Lung (tissue), 16 donors: ENCODE measurements around the gene GBP7. TPM values are rescaled to one million over a fixed set of nuclear protein-coding genes. Genes with fewer than 3 reads are reported as not detected.
"Not testable (repeated sequence)": the region's sequence is repeated elsewhere in the genome, so short reads cannot be mapped to it uniquely, and the experiment has no call there.

ENCODE experiments used
- ATAC-seq: fragments of 200-7000 bp; cut with Tn5 transposase; one replicate; pipeline ENCODE4 v1.9.1; 2020; ENCODE audit warnings: moderate number of reproducible peaks; ENCODE audit not compliant: insufficient read depth, low FRiP score
- DNase-seq, 3 donors: peaks; one replicate each; pipeline ENCODE4 v3.0.0-alpha.2; 2013 to 2017
- H3K27ac ChIP-seq, 2 donors: one replicate each; pipeline ENCODE4 v1.5.1; 2013; ENCODE audit warnings: mild to moderate bottlenecking in 2 of 2, moderate library complexity in 2 of 2, control low read depth in 1 of 2, inconsistent platforms in 1 of 2, low read depth in 1 of 2, low read length in 1 of 2
- H3K27me3 ChIP-seq, 3 donors: one replicate each; pipeline ENCODE4 v1.5.1; 2013; ENCODE audit warnings: low read length in 2 of 3; ENCODE audit not compliant: control insufficient read depth in 3 of 3, insufficient read depth in 3 of 3
- H3K36me3 ChIP-seq, 4 donors: one replicate each; pipeline ENCODE4 v1.5.1; 2013; ENCODE audit warnings: low read length in 4 of 4, mild to moderate bottlenecking in 1 of 4, moderate library complexity in 1 of 4; ENCODE audit not compliant: control insufficient read depth in 4 of 4, insufficient read depth in 4 of 4
- H3K4me1 ChIP-seq, 5 donors: one replicate each; pipeline ENCODE4 v1.5.1; 2013; ENCODE audit warnings: low read length in 5 of 5, mild to moderate bottlenecking in 2 of 5, moderate library complexity in 1 of 5; ENCODE audit not compliant: control insufficient read depth in 5 of 5, insufficient read depth in 5 of 5
- H3K4me3 ChIP-seq: one replicate; pipeline ENCODE4 v1.5.1; 2013; ENCODE audit warnings: mild to moderate bottlenecking, control low read depth, moderate library complexity
- H3K9ac ChIP-seq, 2 donors: one replicate each; pipeline ENCODE4 v1.5.1; 2013; ENCODE audit warnings: low read length in 2 of 2, control low read depth in 1 of 2; ENCODE audit not compliant: insufficient read depth in 1 of 2
- H3K9me3 ChIP-seq, 4 donors: one replicate each; pipeline ENCODE4 v1.5.1; 2013; ENCODE audit warnings: low read length in 3 of 4, mild to moderate bottlenecking in 1 of 4, moderate library complexity in 1 of 4; ENCODE audit not compliant: control insufficient read depth in 4 of 4, insufficient read depth in 3 of 4
- WGBS, 2 donors: extraction: QIAGEN DNeasy Blood & Tissue Kit; methylation state at CpG; one replicate each; pipeline ENCODE4 v1.1.7; 2013; 5-methylcytosine and 5-hydroxymethylcytosine counted together
- long read RNA-seq, 5 donors: transcript quantifications; one replicate each; lab custom pipeline, GENCODE V29; 2026
- polyA plus RNA-seq, 2 donors: library from polyadenylated mRNA; stranded (reverse); fragments of 200-250 nt; gene quantifications; one replicate each; pipeline ENCODE4 v1.2.1, GENCODE V29; 2013
- total RNA-seq, 2 donors: library from RNA; depleted of rRNA in 1 of 2; stranded (reverse); fragments of >200 nt in 1 of 2; gene quantifications; one replicate each; pipeline ENCODE4 v1.2.1, GENCODE V29; 2014 to 2021
- TF ChIP-seq, protein P1 (sequence below): IDR thresholded peaks from 2 replicates; pipeline ENCODE4 v1.5.1; 2012; ENCODE audit warnings: mild to moderate bottlenecking; ENCODE audit errors: control extremely low read depth, extremely low read depth
- donor health status: control.
- donor health status: control.
- donor health status: Bipolar disorder and iron deficiency.
- donor health status: healthy.
- donor health status: DM: yes; HTN: yes; CAD: no.

GBP7 gene, protein sequence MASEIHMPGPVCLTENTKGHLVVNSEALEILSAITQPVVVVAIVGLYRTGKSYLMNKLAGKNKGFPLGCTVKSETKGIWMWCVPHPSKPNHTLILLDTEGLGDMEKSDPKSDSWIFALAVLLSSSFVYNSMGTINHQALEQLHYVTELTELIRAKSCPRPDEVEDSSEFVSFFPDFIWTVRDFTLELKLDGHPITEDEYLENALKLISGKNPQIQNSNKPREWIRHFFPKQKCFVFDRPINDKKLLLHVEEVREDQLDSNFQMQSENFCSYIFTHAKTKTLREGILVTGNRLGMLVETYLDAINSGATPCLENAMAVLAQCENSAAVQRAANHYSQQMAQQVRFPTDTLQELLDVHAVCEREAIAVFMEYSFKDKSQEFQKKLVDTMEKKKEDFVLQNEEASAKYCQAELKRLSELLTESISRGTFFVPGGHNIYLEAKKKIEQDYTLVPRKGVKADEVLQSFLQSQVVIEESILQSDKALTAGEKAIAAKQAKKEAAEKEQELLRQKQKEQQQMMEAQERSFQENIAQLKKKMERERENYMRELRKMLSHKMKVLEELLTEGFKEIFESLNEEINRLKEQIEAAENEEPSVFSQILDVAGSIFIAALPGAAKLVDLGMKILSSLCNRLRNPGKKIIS
- under 1 TPM in 1 of 2 donors, not detected in 1; 0.09 TPM for total RNA-seq
- under 1 TPM in 1 of 2 donors, not detected in 1; 0.01 TPM for polyA plus RNA-seq
- long read RNA-seq, donor 1 = 0 reads
- long read RNA-seq, donor 2 = 0 reads
- long read RNA-seq, donor 3 = 0 reads
- long read RNA-seq, donor 4 = 0 reads
- long read RNA-seq, donor 5 = 0 reads

DNA sequence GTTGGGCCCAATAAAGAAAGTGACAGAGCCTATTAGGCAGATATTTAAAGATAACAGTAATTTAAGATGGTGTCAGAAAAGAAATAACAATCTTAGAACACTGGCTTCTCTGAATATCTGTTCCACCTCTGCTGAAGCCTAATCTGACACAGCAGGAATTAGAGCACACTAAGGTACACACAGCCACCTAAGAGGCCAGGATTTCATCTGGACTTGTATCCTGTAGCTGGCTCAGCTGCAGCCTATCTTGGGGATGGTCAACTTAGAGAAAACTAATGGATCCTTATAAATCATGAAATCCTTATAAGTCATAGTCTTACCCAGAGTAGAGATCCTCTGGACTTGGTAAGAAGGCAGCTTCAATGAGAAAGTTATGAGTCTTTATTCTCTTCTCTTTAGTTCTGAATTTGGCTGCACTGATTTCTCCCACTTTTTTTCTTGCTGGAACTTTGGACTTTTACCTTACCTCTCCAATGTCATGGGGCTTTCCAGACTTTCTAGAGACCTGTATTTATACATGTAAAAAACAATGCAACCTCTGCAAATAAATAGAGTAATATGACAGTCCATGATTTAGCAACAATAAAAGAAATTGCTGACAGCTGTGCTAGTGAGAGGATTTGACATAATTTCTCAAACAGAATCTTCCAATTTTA lies at the start of gene GBP7:
Gene GBP7, minus strand, starts transcription at position 403 of the 656 bp plus-strand sequence. CDS start 4,068 bp downstream, outside the sequence.
- no peaks in the 10 kb centered on the region for H3K36me3 ChIP-seq
- no peak within 1 kb of the TSS for H3K4me3 ChIP-seq
- no peak within 1 kb of the TSS for H3K27ac ChIP-seq
- no peaks in the 10 kb centered on the region for H3K9me3 ChIP-seq
- H3K27me3 ChIP-seq = no peaks in the 10 kb centered on the region
- TF ChIP-seq, protein P1, sequence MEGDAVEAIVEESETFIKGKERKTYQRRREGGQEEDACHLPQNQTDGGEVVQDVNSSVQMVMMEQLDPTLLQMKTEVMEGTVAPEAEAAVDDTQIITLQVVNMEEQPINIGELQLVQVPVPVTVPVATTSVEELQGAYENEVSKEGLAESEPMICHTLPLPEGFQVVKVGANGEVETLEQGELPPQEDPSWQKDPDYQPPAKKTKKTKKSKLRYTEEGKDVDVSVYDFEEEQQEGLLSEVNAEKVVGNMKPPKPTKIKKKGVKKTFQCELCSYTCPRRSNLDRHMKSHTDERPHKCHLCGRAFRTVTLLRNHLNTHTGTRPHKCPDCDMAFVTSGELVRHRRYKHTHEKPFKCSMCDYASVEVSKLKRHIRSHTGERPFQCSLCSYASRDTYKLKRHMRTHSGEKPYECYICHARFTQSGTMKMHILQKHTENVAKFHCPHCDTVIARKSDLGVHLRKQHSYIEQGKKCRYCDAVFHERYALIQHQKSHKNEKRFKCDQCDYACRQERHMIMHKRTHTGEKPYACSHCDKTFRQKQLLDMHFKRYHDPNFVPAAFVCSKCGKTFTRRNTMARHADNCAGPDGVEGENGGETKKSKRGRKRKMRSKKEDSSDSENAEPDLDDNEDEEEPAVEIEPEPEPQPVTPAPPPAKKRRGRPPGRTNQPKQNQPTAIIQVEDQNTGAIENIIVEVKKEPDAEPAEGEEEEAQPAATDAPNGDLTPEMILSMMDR = no peak
- H3K4me1 ChIP-seq = no peaks in the 10 kb centered on the region
- DNase-seq (no peak), ATAC-seq (no peak)
- no peak within 1 kb of the TSS for H3K9ac ChIP-seq

DNA sequence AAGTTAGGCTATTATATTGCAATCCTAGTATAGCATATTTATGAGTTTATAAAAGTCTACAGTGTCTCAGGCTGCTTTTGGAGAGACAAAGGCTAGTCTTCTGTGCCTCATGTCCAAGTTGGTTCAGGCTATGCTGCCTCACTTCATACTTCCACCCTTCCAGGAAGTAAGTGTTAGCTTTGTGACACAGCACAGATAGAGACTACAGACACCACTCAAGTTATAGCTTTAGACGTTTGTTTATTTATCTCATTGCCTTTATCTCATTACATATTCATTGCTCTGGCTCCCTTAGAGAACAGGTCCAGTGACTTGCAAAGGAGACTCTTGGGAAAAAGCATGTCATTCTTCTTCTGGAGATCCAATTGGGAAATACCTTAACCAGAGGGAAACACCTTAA lies 45.5 kb upstream of the GBP7 start:
- TF ChIP-seq, protein P1 = no peak
- H3K9ac ChIP-seq = no peak overlapping the region
- no peaks in the 10 kb centered on the region for H3K36me3 ChIP-seq
- no peak for ATAC-seq
- H3K27me3 ChIP-seq = no peaks in the 10 kb centered on the region
- DNase-seq = no peak
- H3K4me3 ChIP-seq = no peak overlapping the region
- H3K4me1 ChIP-seq = no peaks in the 10 kb centered on the region
- WGBS, 2 donors = 34 to 77% methylated on average over 1 of the region's 1 CpG
- H3K9me3 ChIP-seq = peaks cover 0 to 5% (median 0%) of the 10 kb centered on the region in 4 donors
- no peak overlapping the region for H3K27ac ChIP-seq

DNA sequence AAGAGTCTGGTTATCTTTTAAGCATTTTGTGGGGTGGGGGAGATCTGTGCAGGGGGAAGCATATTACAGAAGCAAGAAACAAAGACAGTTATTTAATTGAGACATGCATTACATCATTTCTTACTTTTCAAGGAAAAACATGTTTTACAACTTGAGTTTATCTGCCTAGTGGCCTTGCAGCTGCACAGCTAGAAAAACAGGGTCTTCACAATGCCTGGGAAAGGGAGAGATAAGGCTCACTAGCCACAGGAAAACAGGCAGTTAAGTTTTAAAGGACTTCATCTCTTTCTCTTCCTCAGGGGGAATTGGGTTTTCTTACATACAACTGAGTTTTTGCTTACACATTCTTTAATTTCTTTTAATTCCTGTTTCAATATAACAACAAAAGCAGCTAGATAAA lies 44.0 kb upstream of the GBP7 start:
- not testable (repeated sequence) for H3K27ac ChIP-seq, H3K36me3 ChIP-seq, H3K4me3 ChIP-seq, DNase-seq, H3K9me3 ChIP-seq, H3K9ac ChIP-seq, H3K27me3 ChIP-seq, H3K4me1 ChIP-seq, ATAC-seq

DNA sequence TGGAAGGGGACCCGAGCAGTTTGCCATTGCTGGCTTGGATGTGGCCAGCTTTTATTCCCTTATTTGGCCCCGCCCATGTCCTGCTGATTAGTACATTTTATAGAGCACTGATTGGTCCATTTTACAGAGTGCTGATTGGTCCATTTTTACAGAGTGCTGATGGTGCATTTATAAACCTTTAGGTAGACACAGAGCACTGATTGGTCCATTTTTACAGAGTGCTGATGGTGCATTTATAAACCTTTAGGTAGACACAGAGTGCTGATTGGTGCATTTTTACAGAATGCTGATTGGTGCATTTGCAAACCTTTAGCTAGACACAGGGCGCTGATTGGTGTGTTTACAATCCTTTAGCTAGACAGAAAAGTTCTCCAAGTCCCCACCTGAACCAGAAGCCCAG lies 43.1 kb upstream of the GBP7 start:
- ATAC-seq, H3K9me3 ChIP-seq, DNase-seq, H3K4me3 ChIP-seq, H3K36me3 ChIP-seq, H3K27ac ChIP-seq, H3K9ac ChIP-seq, H3K27me3 ChIP-seq, H3K4me1 ChIP-seq: not testable (repeated sequence)
- 91 to 95% methylated on average over 3 of the region's 3 CpGs for WGBS, 2 donors
